HepG2 (cell line): ENCODE results near the gene MARCHF4. TPM values are rescaled to one million over a fixed set of nuclear protein-coding genes. Genes with fewer than 3 reads are reported as not detected.

ENCODE experiments used
- CCDC6 ChIP-seq: sonication (generic); formaldehyde crosslinking; IDR thresholded peaks from 2 replicates; pipeline ENCODE4 v1.8.1; 2022; ENCODE audit warnings: mild to moderate bottlenecking, missing genetic modification reagents, moderate library complexity
- FOXC1 ChIP-seq: sonication (generic); formaldehyde crosslinking; IDR thresholded peaks from 2 replicates; pipeline ENCODE4 v1.8.0; 2022; ENCODE audit warnings: mild to moderate bottlenecking, missing genetic modification reagents, borderline replicate concordance
- GMEB2 ChIP-seq: IDR thresholded peaks from 2 replicates; pipeline ENCODE4 v1.6.1; 2016; ENCODE audit warnings: missing biosample characterization, missing genetic modification reagents, low read depth
- POLR2AphosphoS2 ChIP-seq: IDR thresholded peaks from 2 replicates; pipeline ENCODE4 v1.6.1; 2011; ENCODE audit warnings: low read depth, low read length, improper control_type of control experiment
- RFXANK ChIP-seq: IDR thresholded peaks from 2 replicates; pipeline ENCODE4 v1.6.1; 2016
- RFXAP ChIP-seq: sonication (generic); formaldehyde crosslinking; IDR thresholded peaks from 2 replicates; pipeline ENCODE4 v1.4.0; 2020; ENCODE audit warnings: missing genetic modification reagents, borderline replicate concordance
- TBP ChIP-seq: sonication (generic); formaldehyde crosslinking; IDR thresholded peaks from 2 replicates; pipeline ENCODE4 v1.5.0; 2020; ENCODE audit warnings: missing genetic modification reagents
- THAP9 ChIP-seq: sonication (generic); formaldehyde crosslinking; IDR thresholded peaks from 2 replicates; pipeline ENCODE4; 2020; ENCODE audit warnings: missing genetic modification reagents, mild to moderate bottlenecking, borderline replicate concordance
- ZNF253 ChIP-seq: sonication (generic); formaldehyde crosslinking; IDR thresholded peaks from 2 replicates; pipeline ENCODE4 v1.8.0; 2022; ENCODE audit warnings: mild to moderate bottlenecking, missing genetic modification reagents, borderline replicate concordance
- ZNF318 ChIP-seq: sonication (generic); formaldehyde crosslinking; IDR thresholded peaks from 2 replicates; pipeline ENCODE4 v1.4.0; 2020; ENCODE audit warnings: mild to moderate bottlenecking, missing genetic modification reagents
- ZNF550 ChIP-seq: sonication (generic); formaldehyde crosslinking; IDR thresholded peaks from 2 replicates; pipeline ENCODE4 v1.4.0; 2020; ENCODE audit warnings: mild to moderate bottlenecking, missing genetic modification reagents, borderline replicate concordance
- ZNF850 ChIP-seq: sonication (generic); formaldehyde crosslinking; conservative IDR thresholded peaks from 2 replicates; pipeline ENCODE4 v1.9.0; 2021; ENCODE audit warnings: mild to moderate bottlenecking, missing genetic modification reagents
- polyA plus RNA-seq, 8 experiments: library from polyadenylated mRNA; depleted of rRNA in 3 of 8; stranded (reverse) in 7 of 8; unstranded in 1 of 8; fragments of >200 nt; fragmentation: Illumina TruSeq in 4 of 8; extraction: Trizol in 4 of 8; gene quantifications; 2 replicates each; pipeline versions ENCODE4 v1.2.1 to v1.2.3, GENCODE V29; 2011 to 2016; ENCODE audit warnings: low read depth in 4 of 8, missing spikeins in 1 of 8, mixed read lengths in 1 of 8; ENCODE audit not compliant: insufficient read depth in 1 of 8
- total RNA-seq, 5 experiments: library from RNA; depleted of rRNA; stranded (reverse); fragments of >200 nt; fragmentation: Illumina TruSeq; extraction: Trizol; gene quantifications; 2 replicates each; pipeline ENCODE4 v1.2.3, GENCODE V29; 2016; ENCODE audit warnings: low read depth in 1 of 5

Gene MARCHF4
- total and polyA plus RNA-seq, 2 of the 13 experiments (the other 11 are each of a cell fraction or from before 2014, with no cell fraction given) = not detected

GRCh38 chr2:216412022-216412999, 40.0 kb upstream of the MARCHF4 start, which contains the start of gene SMARCAL1 (continued):
- no peak for TF ChIP-seq POLR2AphosphoS2
- TF ChIP-seq GMEB2 (CRISPR knock-in tag) = peak; percentile 44
- TF ChIP-seq ZNF850 (CRISPR knock-in tag) = 0 out of 2 replicates have a peak, but pooled peaks have one; percentile 63
- peak; percentile 97 for TF ChIP-seq TBP (CRISPR knock-in tag)
- 0 out of 2 replicates have a peak, but pooled peaks have one; percentile 44 for TF ChIP-seq ZNF550 (CRISPR knock-in tag)
- peak; percentile 91; the same call in 1 of the 2 replicates for TF ChIP-seq CCDC6 (CRISPR knock-in tag)
- peak; percentile 93 for TF ChIP-seq THAP9
- peak; percentile 96 for TF ChIP-seq FOXC1 (CRISPR knock-in tag)
- TF ChIP-seq RFXANK (CRISPR knock-in tag) = peak; percentile 56; the same call in 1 of the 2 replicates
- TF ChIP-seq ZNF253 = no peak
- 0 out of 2 replicates have a peak, but pooled peaks have one; percentile 31 for TF ChIP-seq ZNF318 (CRISPR knock-in tag)
- 0 out of 2 replicates have a peak, but pooled peaks have one; percentile 83 for TF ChIP-seq RFXAP
